ENCODE data around the gene HGFAC.

GRCh38 chr4:3468154-3468553 is 26.4 kb downstream of the HGFAC start:
- no peak for TF ChIP-seq CTCF (IDR thresholded peaks at IDR 0.05)
- TF ChIP-seq POLR2AphosphoS5 (IDR thresholded peaks at IDR 0.05): no peak
- TF ChIP-seq POLR2A (IDR thresholded peaks at IDR 0.05): no peak
- TF ChIP-seq EP300 (IDR thresholded peaks at IDR 0.05): no peak

Data from sigmoid colon (tissue), 4 donors.